Upper lobe of left lung (tissue), 4 donors: ENCODE measurements around the gene CDHR5.
"Not testable (repeated sequence)": the region's sequence is repeated elsewhere in the genome, so short reads cannot be mapped to it uniquely, and the experiment has no call there.

Source experiments
- CTCF ChIP-seq, 6 experiments: fragments of 450-650 bp in 4 of 6; fragments of 200-600 bp in 2 of 6; sonication (generic) in 2 of 6; IDR thresholded peaks; one replicate each; pipeline ENCODE4 v1.5.1; 2016 to 2019; ENCODE audit warnings: antibody characterized with exemption in 6 of 6
- POLR2A ChIP-seq, 4 donors: fragments of 450-650 bp; IDR thresholded peaks; one replicate each; pipeline ENCODE4 v1.5.1; 2016 to 2017; ENCODE audit warnings: antibody characterized with exemption in 4 of 4, mild to moderate bottlenecking in 2 of 4

- TF ChIP-seq CTCF, POLR2A (IDR thresholded peaks at IDR 0.05): not testable (repeated sequence)
Observed at GRCh38 chr11:574031-574570, 50.7 kb downstream of the CDHR5 start.
